Gastrocnemius medialis (tissue), 4 donors: ENCODE measurements around the gene PPARG. TPM values are rescaled to one million over a fixed set of nuclear protein-coding genes. Genes with fewer than 3 reads are reported as not detected.

Source experiments
- ATAC-seq, 2 donors: fragments of 150-250 bp; one replicate each; pipeline ENCODE4 v1.9.1; 2016
- DNase-seq, 2 donors: peaks; one replicate each; pipeline ENCODE4 v3.0.0-alpha.2; 2019
- H3K27ac ChIP-seq, 4 donors: fragments of 200-600 bp; sonication (generic); 1 replicate in 1 of 4; 2 replicates in 3 of 4; pipeline ENCODE4 v1.5.1; 2016 to 2018; ENCODE audit warnings: mild to moderate bottlenecking in 2 of 4, moderate library complexity in 1 of 4
- H3K27me3 ChIP-seq, 3 donors: fragments of 200-600 bp; sonication (generic) in 2 of 3; 1 replicate in 1 of 3; 2 replicates in 2 of 3; pipeline versions ENCODE4 v1.5.1 to v1.6.0; 2016 to 2019; ENCODE audit warnings: mild to moderate bottlenecking in 1 of 3, moderate library complexity in 1 of 3
- H3K36me3 ChIP-seq, 2 donors: fragments of 200-600 bp; sonication (generic) in 1 of 2; one replicate each; pipeline ENCODE4 v1.5.1; 2017 to 2018
- H3K4me1 ChIP-seq, 2 donors: fragments of 200-600 bp; sonication (generic) in 1 of 2; one replicate each; pipeline ENCODE4 v1.5.1; 2016 to 2017; ENCODE audit warnings: mild to moderate bottlenecking in 2 of 2
- H3K4me3 ChIP-seq, 4 donors: fragments of 200-600 bp; sonication (generic) in 3 of 4; 1 replicate in 1 of 4; 2 replicates in 3 of 4; pipeline ENCODE4 v1.5.1; 2016 to 2019; ENCODE audit warnings: mild to moderate bottlenecking in 2 of 4
- H3K9me3 ChIP-seq, 3 donors: fragments of 200-600 bp; sonication (generic) in 2 of 3; 1 replicate in 1 of 3; 2 replicates in 2 of 3; pipeline ENCODE4 v1.5.1; 2016 to 2019
- CTCF ChIP-seq, 5 experiments: fragments of 450-650 bp in 3 of 5; fragments of 200-600 bp in 2 of 5; sonication (generic) in 2 of 5; IDR thresholded peaks in 4 of 5; conservative IDR thresholded peaks in 1 of 5; 1 replicate in 4 of 5; 2 replicates in 1 of 5; pipeline ENCODE4 v1.5.1; 2016 to 2019; ENCODE audit warnings: antibody characterized with exemption in 5 of 5, mild to moderate bottlenecking in 3 of 5, moderate library complexity in 3 of 5
- POLR2A ChIP-seq, 2 donors: fragments of 450-650 bp; IDR thresholded peaks; one replicate each; pipeline ENCODE4 v1.6.1; 2017; ENCODE audit warnings: antibody characterized with exemption in 2 of 2, mild to moderate bottlenecking in 2 of 2, moderate library complexity in 2 of 2
- in situ Hi-C, 4 donors: fragments of 200-750 bp; cut with MboI; loops; one replicate each; pipeline versions ENCODE4 v1.15.0 to v1.8.0; 2017; ENCODE audit warnings: low sequenced_read_pairs in 4 of 4
- intact Hi-C: fragments of 100-400 bp; cut with DNase I; formaldehyde crosslinking; loops from one replicate; pipeline ENCODE4 v1.15.1; 2023; ENCODE audit warnings: low total_unique reads
- total RNA-seq, 4 donors: library from RNA; depleted of rRNA; stranded (reverse); fragments of >200 nt; gene quantifications; one replicate each; pipeline versions ENCODE4 v1.1.0 to v1.2.3, GENCODE V29; 2016

The PPARG gene
- total RNA-seq, 4 donors from 2014 or later, result 4.9 to 10.6 (median 8.5) TPM

- intact Hi-C loops (no loop called here), in situ Hi-C loops (no loop called here)
- H3K27me3 ChIP-seq, result no peaks in the 10 kb centered on the region
- H3K4me3 ChIP-seq, result no peak overlapping the region
- TF ChIP-seq CTCF (IDR thresholded peaks at IDR 0.05 in 4 of 5, conservative IDR thresholded peaks at IDR 0.05 in 1 of 5), result no peak
- TF ChIP-seq POLR2A (IDR thresholded peaks at IDR 0.05), result no peak
- H3K4me1 ChIP-seq, result peaks cover 0 to 8% of the 10 kb centered on the region in 2 donors
- H3K27ac ChIP-seq, result no peak overlapping the region
- no peak for ATAC-seq
- DNase-seq, result no peak
- no peaks in the 10 kb centered on the region for H3K9me3 ChIP-seq
- H3K36me3 ChIP-seq, result no peaks in the 10 kb centered on the region
Measured at GRCh38 chr3:12461097-12461649, 172.3 kb downstream of the PPARG start.

- Histone ChIP-seq H3K36me3 (no peaks in the 10 kb centered on the region), H3K4me3 (no peak overlapping the region), H3K9me3 (no peaks in the 10 kb centered on the region), H3K27me3 (no peaks in the 10 kb centered on the region), H3K4me1 (peaks cover 0 to 8% of the 10 kb centered on the region in 2 donors), H3K27ac (peak overlapping the region; percentile 29 to 52 (median 46))
- intact Hi-C loops, result no loop called here
- peak in 1 of 2 donors; percentile 36 for DNase-seq
- no peak for TF ChIP-seq POLR2A (IDR thresholded peaks at IDR 0.05)
- no peak for TF ChIP-seq CTCF (IDR thresholded peaks at IDR 0.05 in 4 of 5, conservative IDR thresholded peaks at IDR 0.05 in 1 of 5)
- in situ Hi-C loops, result no loop called here
- peak in 1 of 2 donors; percentile 36 for ATAC-seq
Measured at GRCh38 chr3:12462159-12462947, 173.5 kb downstream of the PPARG start.

- H3K4me1 ChIP-seq, result peaks cover 0 to 8% of the 10 kb centered on the region in 2 donors
- no peaks in the 10 kb centered on the region for H3K27me3 ChIP-seq
- no peaks in the 10 kb centered on the region for H3K9me3 ChIP-seq
- intact Hi-C loops, result no loop called here
- TF ChIP-seq CTCF (IDR thresholded peaks at IDR 0.05 in 4 of 5, conservative IDR thresholded peaks at IDR 0.05 in 1 of 5) (no peak), POLR2A (IDR thresholded peaks at IDR 0.05) (no peak)
- in situ Hi-C loops, result no loop called here
- ATAC-seq, result no peak
- no peak for DNase-seq
- no peak overlapping the region for H3K27ac ChIP-seq
- no peak overlapping the region for H3K4me3 ChIP-seq
- no peaks in the 10 kb centered on the region for H3K36me3 ChIP-seq
Measured at GRCh38 chr3:12463686-12464085, 174.8 kb downstream of the PPARG start.

- H3K9me3 ChIP-seq, result no peaks in the 10 kb centered on the region
- TF ChIP-seq POLR2A (IDR thresholded peaks at IDR 0.05) (no peak), CTCF (IDR thresholded peaks at IDR 0.05 in 4 of 5, conservative IDR thresholded peaks at IDR 0.05 in 1 of 5) (no peak)
- no peaks in the 10 kb centered on the region for H3K36me3 ChIP-seq
- H3K27me3 ChIP-seq, result no peaks in the 10 kb centered on the region
- intact Hi-C loops (no loop called here), in situ Hi-C loops (no loop called here)
- H3K27ac ChIP-seq, result no peak overlapping the region
- ATAC-seq (no peak), DNase-seq (no peak)
- peaks cover 0 to 8% of the 10 kb centered on the region in 2 donors for H3K4me1 ChIP-seq
- H3K4me3 ChIP-seq, result no peak overlapping the region
Measured at GRCh38 chr3:12464181-12464580, 175.3 kb downstream of the PPARG start.
